Heart right ventricle (tissue), 16 donors: ENCODE data around the gene FCMR. TPM values are rescaled to one million over a fixed set of nuclear protein-coding genes. Genes with fewer than 3 reads are reported as not detected.

Source experiments
- ATAC-seq, 8 donors: fragments of 200-7000 bp; cut with Tn5 transposase; one replicate each; pipeline ENCODE4 v1.9.1; 2020; ENCODE audit warnings: mild to moderate bottlenecking in 8 of 8, moderate library complexity in 8 of 8, moderate number of reproducible peaks in 1 of 8
- DNase-seq, 2 donors: peaks; one replicate each; pipeline ENCODE4 v3.0.0-alpha.2; 2020
- H3K27ac ChIP-seq, 10 donors: fragments of 200-600 bp; sonication (generic) in 2 of 10; one replicate each; pipeline versions ENCODE4 v1.5.0 to v1.8.0; 2020 to 2022; ENCODE audit warnings: mild to moderate bottlenecking in 3 of 10
- H3K27me3 ChIP-seq, 7 donors: fragments of 200-600 bp; one replicate each; pipeline ENCODE4 v1.8.0; 2021 to 2022; ENCODE audit warnings: mild to moderate bottlenecking in 2 of 7
- H3K36me3 ChIP-seq, 9 donors: fragments of 200-600 bp; sonication (generic) in 1 of 9; one replicate each; pipeline versions ENCODE4 v1.5.0 to v1.8.0; 2020 to 2022; ENCODE audit warnings: mild to moderate bottlenecking in 2 of 9
- H3K4me1 ChIP-seq, 9 donors: fragments of 200-600 bp; sonication (generic) in 1 of 9; one replicate each; pipeline versions ENCODE4 v1.5.0 to v1.8.0; 2020 to 2022; ENCODE audit warnings: mild to moderate bottlenecking in 4 of 9
- H3K4me3 ChIP-seq, 10 donors: fragments of 200-600 bp; sonication (generic) in 2 of 10; one replicate each; pipeline versions ENCODE4 v1.5.0 to v1.8.0; 2020 to 2022; ENCODE audit warnings: mild to moderate bottlenecking in 7 of 10, moderate library complexity in 2 of 10
- H3K9me3 ChIP-seq, 11 donors: fragments of 200-600 bp in 10 of 11; sonication (generic) in 2 of 11; one replicate each; pipeline versions ENCODE4 v1.5.0 to v1.8.0; 2013 to 2022; ENCODE audit warnings: mild to moderate bottlenecking in 2 of 11, control low read depth in 1 of 11, moderate library complexity in 1 of 11
- CTCF ChIP-seq, 9 donors: fragments of 200-600 bp; sonication (generic) in 2 of 9; IDR thresholded peaks; one replicate each; pipeline versions ENCODE4 v1.5.0 to v1.8.0; 2021 to 2022; ENCODE audit warnings: antibody characterized with exemption in 9 of 9, mild to moderate bottlenecking in 5 of 9, moderate library complexity in 1 of 9
- WGBS, 2 donors: extraction: QIAGEN DNeasy Blood & Tissue Kit; methylation state at CpG; one replicate each; pipeline ENCODE4 v1.1.7; 2013; ENCODE audit warnings: inconsistent platforms in 1 of 2; 5-methylcytosine and 5-hydroxymethylcytosine counted together
- intact Hi-C, 10 donors: fragments of 100-400 bp; cut with DNase I; formaldehyde crosslinking; loops; one replicate each; pipeline versions ENCODE4 v1.11.1 to v1.14.2; 2022
- polyA plus RNA-seq, 2 donors: library from polyadenylated mRNA; stranded (reverse); fragments of 200-250 nt; gene quantifications; one replicate each; pipeline ENCODE4 v1.2.3, GENCODE V29; 2013
- total RNA-seq, 10 donors: library from RNA; stranded (reverse); fragmentation: NEBNext Ultra II Directional in 3 of 10; extraction: Animal tissue kit (Norgen Biotek cat#: 25700) in 3 of 10; gene quantifications; one replicate each; pipeline versions ENCODE4 v1.2.1 to v1.2.4, GENCODE V29; 2021 to 2023
- donor health status: Arrhythmogenic right ventricular cardiomyopathy.
- donor health status: ischemic (EF 13 %, LVEDD 7.1; RV severe dilation, severe dysfunction).
- donor health status: healthy with polysubstance abuse.
- donor health status: DM: no; HTN: yes; CAD: no.
- donor health status: DM: no; HTN: no; CAD: no.
- donor health status: ischemic (EF 25% LVEDD 6.9; RV normal size, moderate dysfunction).
- donor health status: ischemic (EF 25% LVEDD 5.7; RV mildly dilated, moderate dysfunction).
- donor health status: healthy.
- donor health status: DM: yes; HTN: yes; CAD: no.
- donor health status: Ischemic cardiomyopathy.
- donor health status: ischemic (EF 35%, LVEDD 5.7; RV mildly dilated, moderate dysfunction).
- donor health status: nonischemic (EF 11% LVEDD 7.7; RV severe dilation, severe dysfunction).
- donor health status: DM: yes; HTN: yes; CAD: no.
- donor health status: PGD.
- donor health status: ischemic (EF 29% LVEDD 5.4; RV normal size, mild dysfunction).
- donor health status: nonischemic (EF 23%, LVEDD 6.1; RV moderate dilation, normal function).

FCMR gene
- total and polyA plus RNA-seq, 12 donors, result 0.37 to 13.4 (median 3.5) TPM

GRCh38 chr1:206953626-206954025 lies 31.9 kb upstream of the FCMR start:
- Histone ChIP-seq H3K9me3 (peaks cover 0 to 5% (median 0%) of the 10 kb centered on the region in 11 donors), H3K4me1 (peaks cover 0 to 9% (median 0%) of the 10 kb centered on the region in 9 donors), H3K36me3 (no peaks in the 10 kb centered on the region), H3K4me3 (no peak overlapping the region), H3K27me3 (peaks cover 0 to 12% (median 4%) of the 10 kb centered on the region in 7 donors), H3K27ac (no peak overlapping the region)
- intact Hi-C loops, result no loop called here
- DNase-seq, result no peak
- 97 to 100% methylated on average over 2 of the region's 2 CpGs for WGBS, 2 donors
- no peak for ATAC-seq
- TF ChIP-seq CTCF (IDR thresholded peaks at IDR 0.05), result no peak

- H3K9me3 ChIP-seq, result peaks cover 0 to 5% (median 0%) of the 10 kb centered on the region in 11 donors
- intact Hi-C loops, result no loop called here
- no peak for DNase-seq
- H3K4me1 ChIP-seq, result peaks cover 0 to 9% (median 0%) of the 10 kb centered on the region in 9 donors
- ATAC-seq, result no peak
- 88 to 89% methylated on average over 3 of the region's 3 CpGs for WGBS, 2 donors
- no peak for TF ChIP-seq CTCF (IDR thresholded peaks at IDR 0.05)
- H3K27me3 ChIP-seq, result peaks cover 0 to 17% (median 4%) of the 10 kb centered on the region in 7 donors
- H3K27ac ChIP-seq, result no peak overlapping the region
- H3K4me3 ChIP-seq, result no peak overlapping the region
- H3K36me3 ChIP-seq, result no peaks in the 10 kb centered on the region
These were observed 31.4 kb upstream of the FCMR start for GRCh38 chr1:206953126-206953525.

- intact Hi-C loops, result no loop called here
These were observed 30.4 kb upstream of the FCMR start for GRCh38 chr1:206952171-206952570.

GRCh38 chr1:206951318-206952100 lies 29.8 kb upstream of the FCMR start:
- Histone ChIP-seq H3K36me3 (no peaks in the 10 kb centered on the region), H3K27ac (no peak overlapping the region), H3K9me3 (peaks cover 0 to 5% (median 0%) of the 10 kb centered on the region in 11 donors), H3K4me1 (peaks cover 0 to 9% (median 0%) of the 10 kb centered on the region in 9 donors), H3K4me3 (no peak overlapping the region), H3K27me3 (peaks cover 0 to 26% (median 6%) of the 10 kb centered on the region in 7 donors)
- no peak for TF ChIP-seq CTCF (IDR thresholded peaks at IDR 0.05)
- intact Hi-C loops, result no loop called here
- 84 to 90% methylated on average over 4 of the region's 4 CpGs for WGBS, 2 donors
- no peak for DNase-seq
- ATAC-seq, result no peak

More at GRCh38 chr1:206952171-206952570, 30.4 kb upstream of the FCMR start:
- Histone ChIP-seq H3K27me3 (peaks cover 0 to 23% (median 2%) of the 10 kb centered on the region in 7 donors), H3K27ac (no peak overlapping the region), H3K4me3 (no peak overlapping the region), H3K9me3 (peaks cover 0 to 5% (median 0%) of the 10 kb centered on the region in 11 donors), H3K36me3 (no peaks in the 10 kb centered on the region), H3K4me1 (peaks cover 0 to 9% (median 0%) of the 10 kb centered on the region in 9 donors)
- WGBS, 2 donors, result 63 to 66% methylated on average over 4 of the region's 4 CpGs
- ATAC-seq (no peak), DNase-seq (no peak)
- TF ChIP-seq CTCF (IDR thresholded peaks at IDR 0.05), result no peak
